ENCODE data around the gene SNUPN. TPM values are rescaled to one million over a fixed set of nuclear protein-coding genes. Genes with fewer than 3 reads are reported as not detected.
A peak's percentile ranks its signal among the peaks of the same experiment; 100 is the strongest.

The SNUPN gene
- total RNA-seq, 1 experiment from 2014 or later, result 12.5 TPM

DNA sequence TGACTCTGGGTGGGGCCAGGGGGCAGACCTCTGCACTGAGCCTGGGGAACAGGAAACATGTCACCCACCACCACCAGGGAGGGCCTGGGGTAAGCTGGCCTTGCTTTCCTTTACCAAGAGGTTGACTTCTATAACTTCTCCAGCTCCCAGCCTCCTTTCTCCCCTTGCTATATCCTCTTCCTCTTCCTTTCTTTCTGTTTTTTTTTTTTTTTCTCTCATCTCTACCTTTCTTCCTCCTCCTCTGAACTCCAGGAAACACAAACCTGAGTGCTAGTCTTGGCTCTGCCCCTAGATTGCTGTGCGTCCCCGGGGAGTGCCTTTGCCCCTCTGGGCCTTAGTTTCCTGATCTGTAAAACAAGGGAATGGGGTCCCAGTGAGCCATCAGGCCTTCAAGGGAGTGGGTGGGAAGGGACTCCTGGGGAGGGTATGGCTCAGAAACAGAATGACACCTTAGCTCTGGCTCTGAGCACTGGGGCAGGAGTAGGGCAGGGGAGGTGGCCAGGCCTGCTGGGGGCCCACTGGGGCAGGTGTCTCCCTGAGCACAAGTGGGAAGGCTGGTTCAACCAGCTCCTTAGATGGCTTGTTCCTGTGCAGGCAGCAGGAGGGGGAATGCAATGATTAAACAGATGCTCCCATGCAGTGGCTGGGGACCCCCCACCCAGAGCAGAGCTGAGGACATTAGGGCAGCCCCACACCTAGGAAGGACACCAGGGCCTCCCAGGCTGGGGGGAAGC is 26.5 kb upstream of the SNUPN start:
- Mint-ChIP-seq H3K27me3 (ENCODE audit: insufficient read depth, unreplicated experiment) (no peaks in the 10 kb centered on the region), H3K36me3 (ENCODE audit: insufficient read depth, unreplicated experiment) (peaks cover 23% of the 10 kb centered on the region), H3K27ac (ENCODE audit: unreplicated experiment) (peak overlapping the region; percentile 51), H3K4me3 (ENCODE audit: unreplicated experiment) (peak overlapping the region; percentile 36), H3K4me1 (ENCODE audit: low read depth, unreplicated experiment) (peaks cover 36% of the 10 kb centered on the region), H3K9me3 (ENCODE audit: unreplicated experiment) (no peaks in the 10 kb centered on the region)
- H3K27me3 ChIP-seq (replicated peaks; ENCODE audit: control insufficient read depth, insufficient read depth, low read length), result no peaks in the 10 kb centered on the region
- DNase-seq, result no peak
- no peak overlapping the region for H3K4me3 ChIP-seq (ENCODE audit: low read depth, low read length)
- peaks cover 46% of the 10 kb centered on the region for H3K4me1 ChIP-seq
- BruUV-seq (replicated peaks), result no TSS peak
- CTCF ChIA-PET, result interaction anchor here (0.6 to 0.8 kb wide), 2 partner anchors 9 to 12 kb away, joined by 3 to 7 read pairs; partner anchors contain the start of gene IMP3
- TF ChIP-seq, protein P1, sequence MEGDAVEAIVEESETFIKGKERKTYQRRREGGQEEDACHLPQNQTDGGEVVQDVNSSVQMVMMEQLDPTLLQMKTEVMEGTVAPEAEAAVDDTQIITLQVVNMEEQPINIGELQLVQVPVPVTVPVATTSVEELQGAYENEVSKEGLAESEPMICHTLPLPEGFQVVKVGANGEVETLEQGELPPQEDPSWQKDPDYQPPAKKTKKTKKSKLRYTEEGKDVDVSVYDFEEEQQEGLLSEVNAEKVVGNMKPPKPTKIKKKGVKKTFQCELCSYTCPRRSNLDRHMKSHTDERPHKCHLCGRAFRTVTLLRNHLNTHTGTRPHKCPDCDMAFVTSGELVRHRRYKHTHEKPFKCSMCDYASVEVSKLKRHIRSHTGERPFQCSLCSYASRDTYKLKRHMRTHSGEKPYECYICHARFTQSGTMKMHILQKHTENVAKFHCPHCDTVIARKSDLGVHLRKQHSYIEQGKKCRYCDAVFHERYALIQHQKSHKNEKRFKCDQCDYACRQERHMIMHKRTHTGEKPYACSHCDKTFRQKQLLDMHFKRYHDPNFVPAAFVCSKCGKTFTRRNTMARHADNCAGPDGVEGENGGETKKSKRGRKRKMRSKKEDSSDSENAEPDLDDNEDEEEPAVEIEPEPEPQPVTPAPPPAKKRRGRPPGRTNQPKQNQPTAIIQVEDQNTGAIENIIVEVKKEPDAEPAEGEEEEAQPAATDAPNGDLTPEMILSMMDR (IDR thresholded peaks at IDR 0.05; ENCODE audit: insufficient read depth in 1 of 2, low read depth in 1 of 2, low read length in 1 of 2, severe bottlenecking in 1 of 2, unreplicated experiment in 1 of 2), result no peak
- H3K9me3 ChIP-seq, result no peaks in the 10 kb centered on the region
- POLR2A ChIA-PET, result interaction anchor here (0.6 to 0.7 kb wide), 2 partner anchors 12 to 20 kb away, joined by 3 to 4 read pairs; partner anchors contain the start of gene IMP3
- peaks cover 4% of the 10 kb centered on the region for H3K36me3 ChIP-seq (ENCODE audit: control insufficient read depth, insufficient read depth, low read length)
- intact Hi-C loops (cut with micrococcal nuclease; ENCODE audit: unreplicated experiment), result no loop called here

DNA sequence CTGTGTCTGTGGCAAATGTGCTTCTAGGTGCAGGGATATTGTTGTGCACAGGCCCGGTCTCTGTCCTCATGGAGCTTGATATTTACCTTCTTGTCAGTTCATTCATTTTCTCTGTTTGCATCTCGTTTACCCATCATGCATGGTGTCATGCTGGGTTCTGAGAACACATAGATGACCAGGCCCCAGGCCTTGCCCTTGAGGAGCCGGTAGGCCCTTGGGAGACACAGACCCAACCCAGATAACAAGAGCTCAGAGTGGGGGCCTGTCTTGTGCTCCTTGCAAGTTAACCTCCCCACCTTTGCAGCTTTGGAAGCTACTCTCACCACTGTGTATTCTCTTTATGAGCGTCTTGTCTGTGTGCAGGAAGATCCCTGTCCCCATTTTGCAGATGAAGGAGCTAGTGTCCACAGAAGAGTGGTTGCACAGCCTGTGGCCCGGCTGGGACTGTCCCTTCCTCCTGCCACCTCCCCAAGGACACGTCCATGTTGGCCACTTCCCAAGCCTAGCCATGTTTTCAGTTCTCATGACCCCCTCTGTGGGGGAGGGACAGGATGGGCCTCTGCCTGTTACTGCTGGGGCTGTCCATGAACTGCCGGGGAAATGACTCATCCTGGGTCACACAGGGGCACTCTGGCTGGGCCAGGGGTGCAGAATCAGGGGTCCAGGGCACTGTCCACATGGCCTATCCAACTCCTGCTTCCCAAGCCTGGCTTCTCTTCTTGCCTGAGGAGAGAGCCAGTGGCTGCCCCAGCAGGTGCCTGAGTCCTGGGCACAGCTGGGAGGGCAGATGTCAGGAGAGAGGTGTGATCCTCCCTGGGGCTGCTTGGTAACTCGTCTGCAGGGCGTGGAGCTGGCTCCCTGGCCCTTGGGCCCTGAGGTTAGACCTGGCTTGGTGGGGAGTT is 25.6 kb upstream of the SNUPN start:
- H3K4me1 Mint-ChIP-seq (ENCODE audit: low read depth, unreplicated experiment), result peaks cover 37% of the 10 kb centered on the region
- POLR2A ChIA-PET, result interaction anchor here (0.7 to 0.8 kb wide), 2 partner anchors 11 to 21 kb away, joined by 3 to 4 read pairs; partner anchors contain the start of gene IMP3
- no peak for DNase-seq
- TF ChIP-seq, protein P1 (IDR thresholded peaks at IDR 0.05; ENCODE audit: insufficient read depth in 1 of 2, low read depth in 1 of 2, low read length in 1 of 2, severe bottlenecking in 1 of 2, unreplicated experiment in 1 of 2), result no peak
- H3K9me3 ChIP-seq, result no peaks in the 10 kb centered on the region
- no TSS peak for BruUV-seq (replicated peaks)
- no peaks in the 10 kb centered on the region for H3K27me3 Mint-ChIP-seq (ENCODE audit: insufficient read depth, unreplicated experiment)
- H3K9me3 Mint-ChIP-seq (ENCODE audit: unreplicated experiment), result no peaks in the 10 kb centered on the region
- CTCF ChIA-PET, result interaction anchor here (0.8 kb wide), 1 partner anchor 11 kb away, joined by 3 read pairs; the partner anchor contains the start of gene IMP3
- H3K36me3 Mint-ChIP-seq (ENCODE audit: insufficient read depth, unreplicated experiment), result peaks cover 23% of the 10 kb centered on the region
- no peaks in the 10 kb centered on the region for H3K27me3 ChIP-seq (replicated peaks; ENCODE audit: control insufficient read depth, insufficient read depth, low read length)
- H3K4me3 Mint-ChIP-seq (ENCODE audit: unreplicated experiment), result peak overlapping the region; percentile 75
- no peak overlapping the region for H3K4me3 ChIP-seq (ENCODE audit: low read depth, low read length)
- H3K36me3 ChIP-seq (ENCODE audit: control insufficient read depth, insufficient read depth, low read length), result peaks cover 1% of the 10 kb centered on the region; the same call in 1 of the 2 replicates
- H3K4me1 ChIP-seq, result peaks cover 47% of the 10 kb centered on the region
- intact Hi-C loops (cut with micrococcal nuclease; ENCODE audit: unreplicated experiment), result no loop called here
- peak overlapping the region; percentile 51 for H3K27ac Mint-ChIP-seq (ENCODE audit: unreplicated experiment)

DNA sequence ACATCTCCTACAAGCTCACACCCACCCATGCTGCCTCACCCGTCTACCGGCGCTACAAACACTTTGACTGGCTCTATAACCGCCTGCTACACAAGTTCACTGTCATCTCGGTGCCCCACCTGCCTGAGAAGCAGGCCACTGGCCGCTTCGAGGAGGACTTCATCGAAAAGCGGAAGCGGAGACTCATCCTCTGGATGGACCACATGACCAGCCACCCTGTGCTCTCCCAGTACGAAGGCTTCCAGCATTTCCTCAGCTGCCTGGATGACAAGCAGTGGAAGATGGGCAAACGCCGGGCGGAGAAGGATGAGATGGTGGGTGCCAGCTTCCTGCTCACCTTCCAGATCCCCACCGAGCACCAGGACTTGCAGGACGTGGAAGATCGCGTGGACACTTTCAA is 24.3 kb upstream of the SNUPN start:
- Mint-ChIP-seq H3K9me3 (ENCODE audit: unreplicated experiment) (no peaks in the 10 kb centered on the region), H3K4me1 (ENCODE audit: low read depth, unreplicated experiment) (peaks cover 32% of the 10 kb centered on the region), H3K36me3 (ENCODE audit: insufficient read depth, unreplicated experiment) (peaks cover 23% of the 10 kb centered on the region), H3K27me3 (ENCODE audit: insufficient read depth, unreplicated experiment) (no peaks in the 10 kb centered on the region), H3K27ac (ENCODE audit: unreplicated experiment) (no peak overlapping the region), H3K4me3 (ENCODE audit: unreplicated experiment) (peak overlapping the region; percentile 75)
- intact Hi-C loops (cut with micrococcal nuclease; ENCODE audit: unreplicated experiment), result loop anchor here (2.0 kb wide), 1 partner anchor 15 kb away; no protein-coding TSS in a partner anchor
- no peak for DNase-seq
- no peaks in the 10 kb centered on the region for H3K27me3 ChIP-seq (replicated peaks; ENCODE audit: control insufficient read depth, insufficient read depth, low read length)
- no peaks in the 10 kb centered on the region for H3K9me3 ChIP-seq
- ChIA-PET CTCF (no interaction called here), POLR2A (no interaction called here)
- no TSS peak for BruUV-seq (replicated peaks)
- TF ChIP-seq, protein P1 (IDR thresholded peaks at IDR 0.05; ENCODE audit: insufficient read depth in 1 of 2, low read depth in 1 of 2, low read length in 1 of 2, severe bottlenecking in 1 of 2, unreplicated experiment in 1 of 2), result no peak
- no peak overlapping the region for H3K4me3 ChIP-seq (ENCODE audit: low read depth, low read length)
- peaks cover 1% of the 10 kb centered on the region; the same call in 1 of the 2 replicates for H3K36me3 ChIP-seq (ENCODE audit: control insufficient read depth, insufficient read depth, low read length)
- H3K4me1 ChIP-seq, result peaks cover 45% of the 10 kb centered on the region

Data from Caco-2 (cell line).